ENCODE measurements around the gene FXYD7.

The FXYD7 gene

DNA sequence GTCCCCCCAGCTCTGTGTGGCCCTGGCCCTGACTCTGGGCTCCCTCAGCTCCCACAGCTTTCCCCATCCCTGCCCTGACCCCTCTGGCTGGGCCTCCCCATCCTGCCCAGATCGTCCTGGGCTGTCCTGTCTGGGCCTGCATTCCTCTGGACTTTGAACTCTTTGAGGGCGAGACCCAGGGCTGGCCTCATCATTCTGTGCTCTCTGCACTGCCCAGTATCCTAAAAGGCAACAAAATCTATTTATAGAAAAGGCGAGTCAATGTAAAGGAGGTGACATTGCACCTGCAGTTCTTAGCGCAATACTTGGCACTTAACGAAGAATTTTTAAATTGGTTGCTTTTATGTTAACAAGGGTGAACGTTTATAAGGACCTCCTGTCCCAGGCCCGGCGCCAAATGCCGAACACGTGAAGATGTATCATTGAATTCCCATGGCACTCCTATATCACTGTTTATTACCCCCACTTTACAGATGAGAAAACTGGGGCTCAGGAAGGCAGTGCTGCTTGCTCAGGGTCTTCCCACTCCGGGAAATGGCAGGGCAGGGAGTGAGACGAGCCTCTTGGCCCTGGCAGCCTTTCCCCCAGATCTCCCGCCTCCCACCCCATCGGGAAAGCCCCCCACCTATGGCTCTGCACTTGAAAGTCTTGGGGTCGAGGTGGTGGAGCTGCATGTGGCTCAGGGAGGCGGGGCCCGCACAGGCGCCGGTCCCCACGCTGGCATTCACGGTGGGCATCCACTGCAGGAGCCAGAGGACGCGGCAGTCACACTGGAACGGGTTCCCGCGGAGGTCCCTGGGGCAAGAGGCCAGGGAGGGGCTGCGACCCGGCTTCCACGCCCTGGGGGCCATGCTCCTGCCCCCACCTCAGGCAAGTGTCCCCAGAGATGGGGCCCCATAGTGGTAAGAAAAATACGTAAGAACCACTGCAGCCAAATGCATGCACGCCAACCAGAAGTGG lies 12.0 kb upstream of the FXYD7 start:
- ATAC-seq = no peak
- TF ChIP-seq BACH2 (CRISPR knock-in tag; IDR thresholded peaks at IDR 0.05; ENCODE audit: borderline replicate concordance) = no peak
- no peak for TF ChIP-seq ISL1 (CRISPR knock-in tag; IDR thresholded peaks at IDR 0.05)
- no peak for TF ChIP-seq RARB (CRISPR knock-in tag; IDR thresholded peaks at IDR 0.05)
- no peak for TF ChIP-seq GLIS3 (CRISPR knock-in tag; IDR thresholded peaks at IDR 0.05)
- TF ChIP-seq, protein P1, sequence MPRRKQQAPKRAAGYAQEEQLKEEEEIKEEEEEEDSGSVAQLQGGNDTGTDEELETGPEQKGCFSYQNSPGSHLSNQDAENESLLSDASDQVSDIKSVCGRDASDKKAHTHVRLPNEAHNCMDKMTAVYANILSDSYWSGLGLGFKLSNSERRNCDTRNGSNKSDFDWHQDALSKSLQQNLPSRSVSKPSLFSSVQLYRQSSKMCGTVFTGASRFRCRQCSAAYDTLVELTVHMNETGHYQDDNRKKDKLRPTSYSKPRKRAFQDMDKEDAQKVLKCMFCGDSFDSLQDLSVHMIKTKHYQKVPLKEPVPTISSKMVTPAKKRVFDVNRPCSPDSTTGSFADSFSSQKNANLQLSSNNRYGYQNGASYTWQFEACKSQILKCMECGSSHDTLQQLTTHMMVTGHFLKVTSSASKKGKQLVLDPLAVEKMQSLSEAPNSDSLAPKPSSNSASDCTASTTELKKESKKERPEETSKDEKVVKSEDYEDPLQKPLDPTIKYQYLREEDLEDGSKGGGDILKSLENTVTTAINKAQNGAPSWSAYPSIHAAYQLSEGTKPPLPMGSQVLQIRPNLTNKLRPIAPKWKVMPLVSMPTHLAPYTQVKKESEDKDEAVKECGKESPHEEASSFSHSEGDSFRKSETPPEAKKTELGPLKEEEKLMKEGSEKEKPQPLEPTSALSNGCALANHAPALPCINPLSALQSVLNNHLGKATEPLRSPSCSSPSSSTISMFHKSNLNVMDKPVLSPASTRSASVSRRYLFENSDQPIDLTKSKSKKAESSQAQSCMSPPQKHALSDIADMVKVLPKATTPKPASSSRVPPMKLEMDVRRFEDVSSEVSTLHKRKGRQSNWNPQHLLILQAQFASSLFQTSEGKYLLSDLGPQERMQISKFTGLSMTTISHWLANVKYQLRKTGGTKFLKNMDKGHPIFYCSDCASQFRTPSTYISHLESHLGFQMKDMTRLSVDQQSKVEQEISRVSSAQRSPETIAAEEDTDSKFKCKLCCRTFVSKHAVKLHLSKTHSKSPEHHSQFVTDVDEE (CRISPR knock-in tag; IDR thresholded peaks at IDR 0.05) = no peak
- TF ChIP-seq SNAI2 (CRISPR knock-in tag; IDR thresholded peaks at IDR 0.05) = no peak
- no peak for TF ChIP-seq PPARA (CRISPR knock-in tag; IDR thresholded peaks at IDR 0.05; ENCODE audit: borderline replicate concordance)
- TF ChIP-seq, protein P2, sequence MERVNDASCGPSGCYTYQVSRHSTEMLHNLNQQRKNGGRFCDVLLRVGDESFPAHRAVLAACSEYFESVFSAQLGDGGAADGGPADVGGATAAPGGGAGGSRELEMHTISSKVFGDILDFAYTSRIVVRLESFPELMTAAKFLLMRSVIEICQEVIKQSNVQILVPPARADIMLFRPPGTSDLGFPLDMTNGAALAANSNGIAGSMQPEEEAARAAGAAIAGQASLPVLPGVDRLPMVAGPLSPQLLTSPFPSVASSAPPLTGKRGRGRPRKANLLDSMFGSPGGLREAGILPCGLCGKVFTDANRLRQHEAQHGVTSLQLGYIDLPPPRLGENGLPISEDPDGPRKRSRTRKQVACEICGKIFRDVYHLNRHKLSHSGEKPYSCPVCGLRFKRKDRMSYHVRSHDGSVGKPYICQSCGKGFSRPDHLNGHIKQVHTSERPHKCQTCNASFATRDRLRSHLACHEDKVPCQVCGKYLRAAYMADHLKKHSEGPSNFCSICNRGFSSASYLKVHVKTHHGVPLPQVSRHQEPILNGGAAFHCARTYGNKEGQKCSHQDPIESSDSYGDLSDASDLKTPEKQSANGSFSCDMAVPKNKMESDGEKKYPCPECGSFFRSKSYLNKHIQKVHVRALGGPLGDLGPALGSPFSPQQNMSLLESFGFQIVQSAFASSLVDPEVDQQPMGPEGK (CRISPR knock-in tag; IDR thresholded peaks at IDR 0.05; ENCODE audit: borderline replicate concordance) = no peak

DNA sequence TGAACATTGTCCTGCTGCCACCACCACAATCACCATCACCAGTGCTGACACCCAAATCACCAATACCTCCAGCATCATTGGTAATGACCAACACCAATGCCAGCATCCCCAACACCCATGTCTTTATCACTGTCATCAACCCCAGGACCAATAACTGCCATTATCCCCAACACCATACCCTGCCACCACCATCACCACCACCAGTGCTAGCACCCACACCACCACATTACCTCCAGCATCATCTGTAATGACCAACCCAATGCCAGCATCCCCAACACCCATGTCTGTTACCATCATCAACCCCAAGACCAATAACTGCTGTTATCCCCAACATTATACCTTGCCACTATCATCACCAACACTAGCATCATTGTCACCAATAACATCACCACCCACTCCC lies 10.8 kb upstream of the FXYD7 start:
- no peak for ATAC-seq
- no peak for TF ChIP-seq PPARA (CRISPR knock-in tag; IDR thresholded peaks at IDR 0.05; ENCODE audit: borderline replicate concordance)
- TF ChIP-seq, protein P3, sequence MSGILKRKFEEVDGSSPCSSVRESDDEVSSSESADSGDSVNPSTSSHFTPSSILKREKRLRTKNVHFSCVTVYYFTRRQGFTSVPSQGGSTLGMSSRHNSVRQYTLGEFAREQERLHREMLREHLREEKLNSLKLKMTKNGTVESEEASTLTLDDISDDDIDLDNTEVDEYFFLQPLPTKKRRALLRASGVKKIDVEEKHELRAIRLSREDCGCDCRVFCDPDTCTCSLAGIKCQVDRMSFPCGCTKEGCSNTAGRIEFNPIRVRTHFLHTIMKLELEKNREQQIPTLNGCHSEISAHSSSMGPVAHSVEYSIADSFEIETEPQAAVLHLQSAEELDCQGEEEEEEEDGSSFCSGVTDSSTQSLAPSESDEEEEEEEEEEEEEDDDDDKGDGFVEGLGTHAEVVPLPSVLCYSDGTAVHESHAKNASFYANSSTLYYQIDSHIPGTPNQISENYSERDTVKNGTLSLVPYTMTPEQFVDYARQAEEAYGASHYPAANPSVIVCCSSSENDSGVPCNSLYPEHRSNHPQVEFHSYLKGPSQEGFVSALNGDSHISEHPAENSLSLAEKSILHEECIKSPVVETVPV (CRISPR knock-in tag; IDR thresholded peaks at IDR 0.05) = no peak
- TF ChIP-seq TCF4 (CRISPR knock-in tag; IDR thresholded peaks at IDR 0.05; ENCODE audit: borderline replicate concordance) = no peak
- TF ChIP-seq, protein P4, sequence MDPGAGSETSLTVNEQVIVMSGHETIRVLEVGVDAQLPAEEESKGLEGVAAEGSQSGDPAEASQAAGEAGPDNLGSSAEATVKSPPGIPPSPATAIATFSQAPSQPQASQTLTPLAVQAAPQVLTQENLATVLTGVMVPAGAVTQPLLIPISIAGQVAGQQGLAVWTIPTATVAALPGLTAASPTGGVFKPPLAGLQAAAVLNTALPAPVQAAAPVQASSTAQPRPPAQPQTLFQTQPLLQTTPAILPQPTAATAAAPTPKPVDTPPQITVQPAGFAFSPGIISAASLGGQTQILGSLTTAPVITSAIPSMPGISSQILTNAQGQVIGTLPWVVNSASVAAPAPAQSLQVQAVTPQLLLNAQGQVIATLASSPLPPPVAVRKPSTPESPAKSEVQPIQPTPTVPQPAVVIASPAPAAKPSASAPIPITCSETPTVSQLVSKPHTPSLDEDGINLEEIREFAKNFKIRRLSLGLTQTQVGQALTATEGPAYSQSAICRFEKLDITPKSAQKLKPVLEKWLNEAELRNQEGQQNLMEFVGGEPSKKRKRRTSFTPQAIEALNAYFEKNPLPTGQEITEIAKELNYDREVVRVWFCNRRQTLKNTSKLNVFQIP (CRISPR knock-in tag; IDR thresholded peaks at IDR 0.05; ENCODE audit: borderline replicate concordance, low read depth) = no peak
- TF ChIP-seq ARNTL (CRISPR knock-in tag; IDR thresholded peaks at IDR 0.05; ENCODE audit: borderline replicate concordance, low read depth) = no peak
- TF ChIP-seq ISL1 (CRISPR knock-in tag; IDR thresholded peaks at IDR 0.05) = no peak
- no peak for TF ChIP-seq ZFP3 (CRISPR knock-in tag; IDR thresholded peaks at IDR 0.05)
- no peak for TF ChIP-seq ZC3H10 (CRISPR knock-in tag; IDR thresholded peaks at IDR 0.05)
- no peak for TF ChIP-seq ESRRG (CRISPR knock-in tag; IDR thresholded peaks at IDR 0.05)
- TF ChIP-seq BACH2 (CRISPR knock-in tag; IDR thresholded peaks at IDR 0.05; ENCODE audit: borderline replicate concordance) = no peak
- no peak for TF ChIP-seq OSR1 (CRISPR knock-in tag; IDR thresholded peaks at IDR 0.05)
- no peak for TF ChIP-seq CSDC2 (CRISPR knock-in tag; IDR thresholded peaks at IDR 0.05)
- TF ChIP-seq, protein P1 (CRISPR knock-in tag; IDR thresholded peaks at IDR 0.05) = no peak
- TF ChIP-seq RARB (CRISPR knock-in tag; IDR thresholded peaks at IDR 0.05) = no peak
- TF ChIP-seq TOX (CRISPR knock-in tag; IDR thresholded peaks at IDR 0.05; ENCODE audit: borderline replicate concordance) = no peak
- TF ChIP-seq ZNF70 (CRISPR knock-in tag; IDR thresholded peaks at IDR 0.05) = no peak
- no peak for TF ChIP-seq GLIS3 (CRISPR knock-in tag; IDR thresholded peaks at IDR 0.05)
- TF ChIP-seq, protein P5, sequence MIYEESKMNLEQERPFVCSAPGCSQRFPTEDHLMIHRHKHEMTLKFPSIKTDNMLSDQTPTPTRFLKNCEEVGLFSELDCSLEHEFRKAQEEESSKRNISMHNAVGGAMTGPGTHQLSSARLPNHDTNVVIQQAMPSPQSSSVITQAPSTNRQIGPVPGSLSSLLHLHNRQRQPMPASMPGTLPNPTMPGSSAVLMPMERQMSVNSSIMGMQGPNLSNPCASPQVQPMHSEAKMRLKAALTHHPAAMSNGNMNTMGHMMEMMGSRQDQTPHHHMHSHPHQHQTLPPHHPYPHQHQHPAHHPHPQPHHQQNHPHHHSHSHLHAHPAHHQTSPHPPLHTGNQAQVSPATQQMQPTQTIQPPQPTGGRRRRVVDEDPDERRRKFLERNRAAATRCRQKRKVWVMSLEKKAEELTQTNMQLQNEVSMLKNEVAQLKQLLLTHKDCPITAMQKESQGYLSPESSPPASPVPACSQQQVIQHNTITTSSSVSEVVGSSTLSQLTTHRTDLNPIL (CRISPR knock-in tag; IDR thresholded peaks at IDR 0.05; ENCODE audit: low read depth) = no peak
